Measurements from ENCODE around the gene ZFYVE27.

- TF ChIP-seq, protein P1, sequence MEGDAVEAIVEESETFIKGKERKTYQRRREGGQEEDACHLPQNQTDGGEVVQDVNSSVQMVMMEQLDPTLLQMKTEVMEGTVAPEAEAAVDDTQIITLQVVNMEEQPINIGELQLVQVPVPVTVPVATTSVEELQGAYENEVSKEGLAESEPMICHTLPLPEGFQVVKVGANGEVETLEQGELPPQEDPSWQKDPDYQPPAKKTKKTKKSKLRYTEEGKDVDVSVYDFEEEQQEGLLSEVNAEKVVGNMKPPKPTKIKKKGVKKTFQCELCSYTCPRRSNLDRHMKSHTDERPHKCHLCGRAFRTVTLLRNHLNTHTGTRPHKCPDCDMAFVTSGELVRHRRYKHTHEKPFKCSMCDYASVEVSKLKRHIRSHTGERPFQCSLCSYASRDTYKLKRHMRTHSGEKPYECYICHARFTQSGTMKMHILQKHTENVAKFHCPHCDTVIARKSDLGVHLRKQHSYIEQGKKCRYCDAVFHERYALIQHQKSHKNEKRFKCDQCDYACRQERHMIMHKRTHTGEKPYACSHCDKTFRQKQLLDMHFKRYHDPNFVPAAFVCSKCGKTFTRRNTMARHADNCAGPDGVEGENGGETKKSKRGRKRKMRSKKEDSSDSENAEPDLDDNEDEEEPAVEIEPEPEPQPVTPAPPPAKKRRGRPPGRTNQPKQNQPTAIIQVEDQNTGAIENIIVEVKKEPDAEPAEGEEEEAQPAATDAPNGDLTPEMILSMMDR (conservative IDR thresholded peaks at IDR 0.05; ENCODE audit: low read length), result no peak
- no peak for TF ChIP-seq EZH2phosphoT487 (IDR thresholded peaks at IDR 0.05; ENCODE audit: borderline replicate concordance, low read depth, low read length)
Measured at GRCh38 chr10:97738616-97739015, 1.7 kb downstream of the ZFYVE27 start.

Measured in OCI-LY7 (cell line).